Measurements from ENCODE around the gene DBI. TPM values are rescaled to one million over a fixed set of nuclear protein-coding genes. Genes with fewer than 3 reads are reported as not detected.

The DBI gene
- polyA plus RNA-seq, 1 of the 3 experiments (the other 2 are of a cell fraction): 150 TPM

GRCh38 chr2:119407430-119408220, 40.8 kb downstream of the DBI start:
- no peak overlapping the region for H2AFZ ChIP-seq (ENCODE audit: low read depth)
- TF ChIP-seq USF1 (IDR thresholded peaks at IDR 0.05; ENCODE audit: borderline replicate concordance, low read depth) (no peak), FOXM1 (IDR thresholded peaks at IDR 0.05; ENCODE audit: low read depth) (no peak), RAD21 (IDR thresholded peaks at IDR 0.05; ENCODE audit: low read length) (peak; percentile 96), NRF1 (IDR thresholded peaks at IDR 0.05; ENCODE audit: low read depth, low read length) (no peak), ZBTB33 (IDR thresholded peaks at IDR 0.05; ENCODE audit: borderline replicate concordance, low read depth) (no peak), YY1 (IDR thresholded peaks at IDR 0.05; ENCODE audit: low read depth) (no peak), MEF2A (IDR thresholded peaks at IDR 0.05; ENCODE audit: borderline replicate concordance, low read depth) (no peak), NFIC (IDR thresholded peaks at IDR 0.05; ENCODE audit: borderline replicate concordance) (no peak), GATA2 (CRISPR knock-in tag; IDR thresholded peaks at IDR 0.05) (no peak), TAF1 (IDR thresholded peaks at IDR 0.05; ENCODE audit: borderline replicate concordance, low read depth, low read length) (no peak), IRF3 (IDR thresholded peaks at IDR 0.05; ENCODE audit: low read depth, low read length) (no peak), EZH2phosphoT487 (IDR thresholded peaks at IDR 0.05; ENCODE audit: borderline replicate concordance, low read depth) (no peak), CTCF (IDR thresholded peaks at IDR 0.05) (peak; percentile 82), RFX5 (IDR thresholded peaks at IDR 0.05; ENCODE audit: low read length) (0 out of 2 replicates have a peak, but pooled peaks have one; percentile 17), FOSL2 (IDR thresholded peaks at IDR 0.05; ENCODE audit: borderline replicate concordance, low read depth) (no peak), MAX (IDR thresholded peaks at IDR 0.05; ENCODE audit: low read depth) (no peak), ELF1 (IDR thresholded peaks at IDR 0.05) (no peak), POLR2AphosphoS5 (IDR thresholded peaks at IDR 0.05; ENCODE audit: low read depth, low read length) (no peak), REST (IDR thresholded peaks at IDR 0.05; ENCODE audit: low read depth, low read length) (no peak), MXI1 (IDR thresholded peaks at IDR 0.05; ENCODE audit: low read depth, low read length) (no peak), SIN3A (IDR thresholded peaks at IDR 0.05; ENCODE audit: borderline replicate concordance, low read depth, low read length) (no peak), SMC3 (IDR thresholded peaks at IDR 0.05; ENCODE audit: low read depth, low read length) (peak; percentile 87)

More at GRCh38 chr2:119407430-119408220, 40.8 kb downstream of the DBI start:
- H3K4me3 ChIP-seq (ENCODE audit: low read depth in 2 of 2, low read length in 1 of 2): no peak overlapping the region
- H4K20me1 ChIP-seq (ENCODE audit: insufficient read depth): no peaks in the 10 kb centered on the region
- H3K27ac ChIP-seq (ENCODE audit: low read depth in 2 of 2, low read length in 1 of 2): no peak overlapping the region
- H3K4me2 ChIP-seq: no peak overlapping the region
- no peaks in the 10 kb centered on the region for H3K4me1 ChIP-seq (ENCODE audit: control insufficient read depth in 1 of 2, insufficient read depth in 2 of 2, low read depth in 1 of 2, low read length in 1 of 2)
- no peaks in the 10 kb centered on the region for H3K9me2 ChIP-seq
- H3F3A ChIP-seq (replicated peaks; ENCODE audit: insufficient read depth): no peaks in the 10 kb centered on the region
- H3K9ac ChIP-seq: no peak overlapping the region
- peak; percentile 79 for DNase-seq
- no peaks in the 10 kb centered on the region for H3K9me3 ChIP-seq
- ChIA-PET CTCF (interaction anchor here (0.8 to 9.9 kb wide), 8 partner anchors 45 to 254 kb away, joined by 3 to 95 read pairs (median 4); no protein-coding TSS in a partner anchor), POLR2A (no interaction called here)
- 51% methylated on average over 7 of the region's 7 CpGs for WGBS (ENCODE audit: low lambda C conversion rate)
- no peaks in the 10 kb centered on the region; the same call in 1 of the 2 replicates for H3K27me3 ChIP-seq (ENCODE audit: insufficient read depth)
- H3K36me3 ChIP-seq (replicated peaks in 1 of 2; ENCODE audit: control insufficient read depth in 1 of 2, insufficient read depth in 2 of 2, low read length in 1 of 2): no peaks in the 10 kb centered on the region
- H3K79me2 ChIP-seq (ENCODE audit: insufficient read depth): no peaks in the 10 kb centered on the region

Data from SK-N-SH (cell line).